Measurements from ENCODE around the gene KCNE1.
A peak's percentile ranks its signal among the peaks of the same experiment; 100 is the strongest.

The KCNE1 gene

DNA sequence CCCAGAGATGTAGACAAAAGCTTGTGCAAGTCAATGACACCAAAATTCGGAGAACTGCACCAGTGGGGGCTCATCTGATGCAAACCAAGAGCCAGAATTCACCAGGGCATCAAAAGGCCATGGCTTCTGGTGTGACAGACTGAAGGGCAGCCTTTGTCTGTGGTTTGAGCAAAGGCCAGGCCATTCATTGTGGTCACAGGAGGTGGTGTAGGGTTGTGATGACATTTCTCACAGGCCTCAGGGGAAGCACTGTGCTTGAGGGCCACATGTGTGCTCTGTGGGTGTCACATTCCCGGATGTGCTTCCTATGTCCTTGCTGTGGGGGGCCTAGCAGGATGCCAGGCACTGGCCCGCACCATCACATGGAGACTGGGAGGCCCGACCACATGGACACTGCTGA is 22.5 kb upstream of the KCNE1 start:
- DNase-seq: no peak

DNA sequence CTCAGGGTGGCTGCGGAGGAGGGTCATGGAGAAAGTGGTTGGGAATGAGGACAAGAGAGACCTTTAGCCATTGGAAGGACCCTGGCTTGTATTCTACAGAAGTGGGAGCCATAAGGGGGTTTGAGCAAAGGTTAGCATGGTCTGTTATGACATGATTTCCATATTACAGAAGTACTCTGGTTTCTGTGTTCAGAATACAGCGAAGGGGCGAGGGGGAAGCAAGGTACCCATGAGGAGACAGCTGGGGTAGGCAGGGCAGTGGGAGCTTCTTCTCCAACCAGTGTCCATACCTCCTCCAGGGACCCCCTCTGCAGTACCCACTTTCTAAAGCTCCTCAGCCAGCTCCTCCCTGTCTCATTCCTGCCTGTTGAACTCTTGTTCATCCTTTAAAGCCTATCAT is 21.9 kb upstream of the KCNE1 start:
- DNase-seq: no peak

DNA sequence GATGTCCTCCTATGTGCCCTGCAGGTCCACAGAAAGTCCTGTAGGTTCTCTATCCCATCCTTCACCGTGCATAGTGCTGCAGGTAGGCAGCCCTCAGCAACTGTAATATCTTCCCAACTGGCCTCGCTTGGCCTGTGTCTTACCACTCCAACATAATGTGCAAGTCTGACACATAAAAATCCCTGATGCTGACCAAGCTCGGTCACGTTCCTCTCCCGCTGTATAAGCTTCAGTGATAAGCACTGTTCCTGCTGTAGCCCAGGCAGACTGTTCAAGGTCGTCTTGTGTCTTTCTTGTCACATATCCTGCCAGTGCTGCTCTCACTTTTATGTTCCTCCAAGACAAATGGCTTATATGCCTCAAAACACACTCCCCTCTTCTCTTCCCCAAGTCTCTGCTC is 19.4 kb upstream of the KCNE1 start:
- DNase-seq: no peak

DNA sequence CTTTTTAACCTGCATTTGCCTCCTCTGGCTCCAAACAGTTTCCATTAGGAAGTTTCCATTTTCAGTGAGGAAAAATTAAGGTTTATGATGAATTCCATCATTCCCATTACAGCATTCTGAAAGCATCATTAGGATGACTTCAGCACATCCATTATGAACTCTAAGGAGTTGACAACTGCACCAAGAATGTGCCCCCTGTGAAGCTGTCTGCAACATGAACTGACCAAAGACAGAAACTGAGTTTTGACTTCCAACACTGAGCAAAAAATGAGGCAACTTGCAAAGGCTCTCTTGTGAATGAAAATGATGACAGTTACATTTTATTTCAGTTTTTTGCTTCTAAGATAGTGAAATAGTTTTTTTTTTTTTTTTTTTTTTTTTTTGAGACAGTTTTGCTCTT is 18.3 kb upstream of the KCNE1 start:
- peak; percentile 60 for DNase-seq

DNA sequence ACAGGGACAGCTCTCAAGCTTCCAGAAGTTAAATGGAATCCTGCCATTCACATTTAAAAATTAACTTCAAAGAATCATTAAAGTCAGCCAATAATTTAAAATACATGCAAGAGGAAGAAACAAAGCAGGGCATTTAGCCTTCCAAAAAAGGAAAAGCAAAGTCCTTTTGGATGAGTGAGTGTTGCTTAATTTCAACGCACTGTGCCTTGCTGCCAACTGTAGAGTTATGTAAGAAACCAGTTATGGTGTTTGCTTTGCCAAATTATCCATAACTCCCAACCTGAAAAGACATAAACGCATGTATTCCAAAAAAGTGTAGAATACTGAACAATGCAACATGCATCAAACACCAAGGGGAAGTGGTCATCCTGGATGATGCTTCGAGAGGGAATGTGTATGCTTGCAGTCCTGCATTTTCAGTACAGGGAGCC is 16.1 kb upstream of the KCNE1 start:
- no peak for DNase-seq

DNA sequence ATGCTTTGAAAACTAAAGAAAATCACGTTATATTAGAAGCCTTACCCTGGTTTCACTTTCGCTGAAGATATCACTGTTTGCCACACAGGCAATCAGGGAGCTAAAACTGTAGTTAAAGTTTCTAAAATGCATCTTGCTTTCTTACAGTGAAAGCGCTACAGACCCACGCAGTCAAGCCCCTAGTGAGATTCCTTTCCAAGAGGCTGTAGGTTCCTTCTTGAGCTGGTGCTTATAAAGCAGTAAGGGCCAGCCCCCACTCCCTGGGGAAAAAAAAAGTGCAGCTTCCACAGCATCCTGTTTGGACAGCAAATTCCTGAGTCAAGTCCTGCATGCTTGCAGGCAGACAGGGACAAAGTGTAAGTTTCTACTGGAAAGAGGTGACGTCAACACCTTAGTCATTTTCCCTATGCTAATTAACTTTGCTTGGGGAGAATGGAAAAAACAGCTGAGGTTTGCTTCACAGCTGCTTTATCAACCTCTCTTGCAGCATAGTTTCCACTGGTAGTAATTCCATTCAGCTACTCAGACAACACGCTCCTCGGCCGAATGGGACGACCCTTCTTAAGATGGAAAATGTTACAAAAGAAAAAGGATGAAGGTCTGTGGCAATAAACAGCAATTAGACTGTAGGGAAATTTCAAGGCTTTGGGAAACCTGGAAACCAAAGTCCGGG is 14.7 kb upstream of the KCNE1 start:
- peak; percentile 100 for DNase-seq

DNA sequence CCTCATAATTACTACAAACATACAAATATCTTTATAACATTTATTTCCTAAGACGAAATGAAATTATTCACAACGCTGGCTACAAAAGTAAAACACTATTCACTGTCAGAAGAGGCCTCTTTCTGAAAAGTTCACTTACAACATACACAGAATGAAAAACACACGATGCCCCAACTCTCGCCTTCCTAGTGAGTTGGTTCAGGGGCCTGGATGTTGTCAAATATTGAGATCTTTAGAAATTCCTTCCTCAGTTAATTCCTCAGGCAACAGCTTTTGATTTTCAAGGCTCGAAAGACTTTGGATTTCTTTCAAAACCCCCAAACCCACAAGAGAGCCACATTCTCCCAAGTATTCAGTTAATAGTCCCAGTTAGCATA is 14.2 kb upstream of the KCNE1 start:
- no peak for DNase-seq

DNA sequence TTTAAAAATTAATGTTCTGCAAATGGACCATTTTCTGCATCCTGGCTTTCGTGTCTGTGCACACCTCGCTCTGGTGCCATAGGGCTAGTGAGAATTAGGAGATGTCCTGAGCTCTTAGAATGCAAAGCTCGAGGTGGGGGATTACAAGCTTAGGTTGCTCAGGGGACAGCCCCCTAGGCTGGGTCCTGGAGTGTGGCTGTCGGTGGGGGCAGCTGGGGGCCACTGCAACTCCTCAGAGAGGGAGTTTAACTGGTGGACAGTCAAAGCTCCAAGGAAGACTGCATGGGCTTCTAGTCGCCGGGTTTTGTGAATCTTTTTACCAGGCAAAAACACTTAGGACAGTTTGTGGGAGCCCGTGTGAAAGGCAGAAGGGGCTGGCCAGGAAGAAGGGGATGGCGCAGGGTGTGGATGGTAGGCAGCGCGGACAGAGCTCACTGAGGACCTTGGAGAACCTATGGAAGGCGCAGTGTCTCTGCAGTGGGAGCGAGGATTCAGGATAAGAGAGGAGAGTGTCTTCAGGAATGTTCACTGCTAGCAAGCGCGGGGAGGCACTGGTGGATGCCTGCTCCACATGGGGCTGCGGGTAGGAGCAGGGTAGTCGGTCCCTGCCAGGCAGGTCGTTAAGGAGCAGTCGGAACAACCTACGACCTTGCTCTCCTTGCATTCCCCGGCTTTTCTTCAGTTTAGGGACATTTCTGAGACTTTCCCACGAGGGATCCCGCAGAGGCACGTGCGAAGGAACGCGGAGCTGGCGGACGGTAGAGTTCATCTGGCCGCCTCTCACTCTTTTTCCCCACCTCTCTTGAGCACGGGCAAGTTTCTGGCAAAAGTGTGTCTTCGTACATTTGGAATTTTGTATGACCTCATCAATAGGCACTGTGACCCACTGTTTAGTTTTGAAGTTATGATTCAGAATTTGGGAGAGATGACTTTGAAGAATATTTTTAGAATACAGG is 12.9 kb upstream of the KCNE1 start:
- peak; percentile 82 for DNase-seq

DNA sequence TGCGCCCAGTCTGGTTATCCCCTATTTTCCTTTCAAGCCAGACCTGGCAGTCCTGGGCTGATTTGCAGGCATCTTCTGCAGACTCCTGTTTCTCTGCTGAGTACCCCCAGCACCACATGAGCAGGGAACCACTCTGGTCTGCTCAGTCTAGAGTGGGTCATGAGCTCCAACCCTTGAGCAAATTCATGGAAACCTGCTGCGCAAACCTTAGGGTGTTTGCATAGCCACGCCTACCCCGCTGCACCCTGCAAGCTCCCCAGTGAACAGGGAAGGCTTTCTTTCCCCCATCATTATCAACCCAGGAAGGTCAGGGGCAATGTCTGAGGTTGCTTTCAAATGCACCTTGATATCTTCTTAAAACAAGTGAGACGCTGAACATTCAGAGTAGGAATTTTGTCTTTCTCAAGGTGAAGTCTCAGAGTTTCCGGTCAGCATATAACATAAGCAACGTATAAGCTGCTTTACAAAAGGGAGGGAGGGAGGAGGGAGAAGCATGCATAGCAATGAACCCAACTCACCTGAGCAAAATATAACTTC is 11.1 kb upstream of the KCNE1 start:
- DNase-seq: no peak

DNA sequence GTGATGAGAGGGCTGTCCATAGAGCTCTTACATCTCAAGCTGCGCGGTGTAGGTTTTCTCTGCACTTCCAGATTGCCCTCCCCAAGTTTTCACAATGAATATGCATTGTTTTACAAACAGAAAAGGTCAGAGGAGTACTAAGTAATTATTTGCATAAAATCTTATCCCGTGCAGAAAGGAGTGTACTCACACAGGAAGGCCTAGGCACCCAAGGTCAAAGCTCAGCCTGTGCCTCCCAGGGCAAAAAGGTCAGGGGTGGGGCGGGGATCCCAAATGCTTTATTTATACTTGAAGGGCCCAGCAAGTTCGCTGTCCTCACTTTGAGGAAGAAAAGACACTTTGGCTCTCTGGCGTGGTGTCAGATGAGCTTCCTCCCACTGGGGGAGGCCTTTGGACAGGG is 10.3 kb upstream of the KCNE1 start:
- no peak for DNase-seq

DNA sequence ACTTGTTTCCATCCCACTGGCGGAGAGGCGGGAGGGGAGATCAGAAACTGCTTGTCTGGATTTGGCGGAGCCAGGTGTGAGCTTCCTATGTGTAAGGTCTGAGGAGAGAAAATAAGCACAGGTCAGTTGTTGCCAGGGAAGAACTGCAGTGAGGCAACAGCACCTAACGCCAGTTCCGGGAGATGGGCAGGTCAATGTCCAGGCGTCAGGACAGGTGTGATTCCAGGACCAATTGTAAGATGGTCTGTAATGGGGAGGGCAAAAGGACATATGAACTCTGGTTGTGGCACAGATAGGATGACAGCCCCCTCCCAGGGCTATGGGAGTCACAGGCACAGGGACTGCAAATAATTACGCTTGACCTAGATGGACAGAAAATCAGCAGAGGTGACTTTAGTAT is 9.6 kb upstream of the KCNE1 start:
- no peak for DNase-seq

DNA sequence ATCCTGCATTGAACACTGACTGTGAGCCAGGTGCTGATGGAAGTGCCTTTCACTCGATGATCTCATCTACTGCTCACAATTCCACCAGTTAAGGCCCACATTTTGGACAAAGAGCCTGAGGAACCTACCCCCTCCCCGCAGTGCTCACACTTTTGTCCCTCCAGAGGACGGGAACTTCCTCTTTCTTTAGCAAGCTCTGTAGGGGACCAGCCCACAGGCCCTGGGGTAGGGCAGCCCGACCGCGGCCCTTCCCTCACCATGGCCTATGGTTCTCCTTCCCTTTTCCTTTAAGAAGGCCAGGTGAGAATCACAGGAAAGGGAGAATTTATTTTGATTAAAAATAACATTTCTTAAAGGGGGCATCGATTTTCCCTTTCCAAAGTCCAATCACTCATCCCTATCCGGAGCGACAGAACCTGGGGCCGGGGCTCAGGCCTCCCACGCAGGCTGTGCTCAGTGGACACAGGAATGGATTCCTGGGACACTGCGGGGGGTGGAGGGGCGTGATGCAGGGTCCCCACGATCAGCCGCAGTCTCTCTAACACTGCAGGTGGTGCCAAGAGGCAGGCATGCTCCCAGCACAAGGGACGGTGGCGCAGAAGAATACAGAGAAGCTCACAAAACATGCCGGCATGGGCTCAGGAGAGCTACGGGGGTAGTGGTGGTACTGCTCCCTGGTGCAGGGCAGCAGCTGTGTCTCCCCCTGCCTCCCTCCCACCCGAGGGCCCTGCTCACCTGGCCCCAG is 8.9 kb upstream of the KCNE1 start:
- no peak for DNase-seq

DNA sequence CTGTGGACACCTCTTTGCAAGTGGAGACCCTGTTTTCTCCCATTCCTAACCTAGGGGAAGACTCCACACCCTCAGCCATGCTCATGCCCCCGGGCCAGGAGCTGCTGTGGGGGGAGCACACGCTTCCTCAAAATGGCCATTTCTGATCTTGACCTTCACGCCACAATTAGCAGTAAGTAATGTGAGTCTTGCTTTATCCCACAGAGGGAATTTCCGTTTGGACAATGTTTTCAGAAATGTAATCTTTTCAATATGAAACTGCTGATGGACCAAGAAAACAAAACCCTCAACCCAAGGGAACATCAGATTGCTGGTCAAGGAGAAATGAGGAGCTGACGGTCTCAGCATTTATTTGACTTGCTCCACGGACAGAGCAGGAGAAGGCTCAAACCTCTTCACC is 8.3 kb upstream of the KCNE1 start:
- no peak for DNase-seq

DNA sequence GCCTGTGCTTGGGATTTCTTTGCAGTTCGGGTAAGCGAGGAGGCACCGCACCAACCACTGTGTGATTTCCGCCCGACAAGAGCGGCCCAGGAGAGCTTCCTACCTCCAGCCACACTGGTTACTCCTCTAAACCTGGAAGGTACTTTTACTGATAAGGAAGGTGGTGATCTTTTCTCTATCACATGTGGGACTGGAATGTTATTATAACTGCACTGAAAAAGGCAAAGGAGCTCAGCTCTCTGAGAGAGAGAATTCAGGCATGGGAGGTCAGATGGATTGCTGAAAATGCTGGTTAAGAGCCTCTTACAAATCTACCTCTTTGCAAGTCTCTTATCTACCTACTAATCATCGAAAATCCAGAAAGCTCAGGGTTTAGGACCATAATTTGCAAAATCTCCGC is 7.7 kb upstream of the KCNE1 start:
- DNase-seq: no peak

DNA sequence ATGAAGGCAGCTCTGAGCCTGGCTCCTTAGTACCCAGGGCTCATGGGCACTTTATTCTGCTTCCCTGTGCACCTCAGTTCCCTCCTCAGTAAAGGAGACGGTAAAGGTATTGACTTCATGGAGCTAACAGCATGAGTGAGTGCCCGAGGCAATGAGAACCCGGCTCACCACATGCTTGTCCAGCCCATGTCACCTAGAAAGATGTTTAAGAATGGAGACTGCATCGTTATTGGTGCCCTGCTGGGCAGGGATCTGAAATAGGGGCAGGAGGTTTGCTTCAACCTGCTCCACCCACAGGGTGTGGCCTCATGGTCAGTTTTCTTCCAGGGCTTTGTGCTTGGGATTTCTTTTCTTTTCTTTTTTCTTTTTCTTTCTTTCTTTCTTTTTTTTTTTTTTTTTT is 7.0 kb upstream of the KCNE1 start:
- no peak for DNase-seq

DNA sequence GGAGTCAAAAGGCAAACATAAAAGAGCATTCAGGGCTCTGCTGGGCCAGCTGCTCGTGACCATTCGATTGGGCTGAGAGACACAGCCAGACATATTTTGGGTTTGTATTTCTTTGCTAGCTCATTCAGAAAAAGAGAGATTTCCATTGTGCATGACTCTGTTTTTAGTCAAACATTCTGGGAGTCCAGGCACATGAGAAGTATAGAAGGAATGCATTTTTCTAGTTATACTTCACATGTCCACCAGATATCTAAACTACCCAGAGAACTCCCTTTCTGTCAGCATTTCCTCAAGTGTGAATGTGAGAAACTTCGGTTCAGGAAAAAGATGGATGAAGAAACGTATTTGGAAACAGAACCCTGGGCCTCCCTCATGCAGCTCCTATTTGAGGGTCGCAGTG is 6.3 kb upstream of the KCNE1 start:
- no peak for DNase-seq

DNA sequence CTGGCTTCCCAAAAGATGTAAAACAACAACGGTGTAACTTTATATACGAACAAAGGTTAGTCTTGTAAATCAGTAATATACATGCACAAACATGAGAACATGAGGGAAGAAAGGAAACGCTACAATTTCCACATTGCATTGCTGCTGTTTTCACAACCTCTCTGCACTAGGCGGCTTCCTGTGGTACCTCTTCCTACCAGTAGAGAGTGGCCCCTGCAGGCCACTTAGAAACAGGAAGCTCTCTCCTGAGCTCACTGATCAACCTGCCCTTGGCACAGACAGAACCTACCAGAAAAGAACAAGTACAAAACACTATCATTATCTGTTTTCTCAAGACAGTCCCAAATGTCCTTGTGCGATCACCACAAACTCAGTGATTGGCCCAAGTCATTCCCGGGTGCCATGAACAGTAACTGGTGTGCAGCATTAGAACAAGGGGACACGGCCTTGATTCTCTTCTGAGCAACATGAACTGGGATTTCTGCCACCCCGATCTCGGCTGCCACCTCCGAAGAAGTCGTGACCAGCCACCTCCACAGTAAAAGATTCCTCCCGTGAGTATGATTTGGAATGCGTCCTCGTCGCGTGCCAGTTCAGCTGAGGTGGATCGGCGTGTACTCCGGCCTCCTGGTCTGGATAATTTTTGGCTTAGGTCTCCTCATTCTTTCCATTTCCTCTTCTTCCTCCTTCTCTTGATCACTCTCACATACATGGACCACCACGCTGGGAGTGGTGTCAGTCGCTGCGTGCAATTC is 5.7 kb upstream of the KCNE1 start:
- peak; percentile 22 for DNase-seq

DNA sequence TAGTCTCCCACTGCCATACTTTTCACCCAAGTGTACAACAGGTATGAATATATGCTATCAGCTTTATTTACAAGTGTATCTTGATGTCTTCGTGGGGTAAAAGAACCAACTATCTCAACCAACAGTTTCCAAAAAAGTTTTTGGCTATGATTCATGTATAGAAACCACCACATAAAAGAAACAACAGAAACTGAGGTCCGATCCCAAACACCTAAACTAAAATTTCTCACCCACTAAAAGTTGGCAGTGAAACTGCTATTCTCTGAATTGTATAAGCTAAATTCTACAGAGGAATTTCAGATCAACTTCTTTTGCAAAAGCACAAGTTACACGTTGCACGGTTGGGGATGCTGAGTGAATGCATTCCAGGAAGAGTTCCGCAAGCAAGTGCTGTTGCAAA is 5.0 kb upstream of the KCNE1 start:
- DNase-seq: no peak

DNA sequence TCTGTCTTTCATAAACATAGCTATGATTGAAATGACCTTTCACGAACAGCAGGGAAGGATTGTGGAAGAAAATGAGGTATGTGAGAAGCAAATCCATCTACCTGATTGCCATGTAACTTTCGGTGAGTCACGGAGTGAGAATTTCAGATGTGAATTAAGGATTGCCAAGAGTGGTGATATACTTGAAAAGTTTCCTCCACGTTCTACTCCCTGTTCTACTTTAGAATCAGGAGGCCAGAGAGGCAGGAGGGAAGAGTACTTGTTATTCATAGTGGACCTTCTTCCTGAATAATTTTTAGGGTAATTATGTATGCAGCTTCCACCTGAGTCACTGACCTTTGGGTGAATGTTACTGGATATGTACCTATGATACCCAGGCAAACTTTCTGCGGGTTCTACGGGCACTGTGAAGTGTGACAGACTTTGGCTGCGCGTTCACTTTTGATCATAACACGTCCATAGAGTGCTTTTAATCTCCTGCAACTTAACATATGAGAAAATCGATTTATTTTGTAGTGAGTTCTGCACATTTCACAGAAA is 2.6 kb upstream of the KCNE1 start:
- DNase-seq: no peak

DNA sequence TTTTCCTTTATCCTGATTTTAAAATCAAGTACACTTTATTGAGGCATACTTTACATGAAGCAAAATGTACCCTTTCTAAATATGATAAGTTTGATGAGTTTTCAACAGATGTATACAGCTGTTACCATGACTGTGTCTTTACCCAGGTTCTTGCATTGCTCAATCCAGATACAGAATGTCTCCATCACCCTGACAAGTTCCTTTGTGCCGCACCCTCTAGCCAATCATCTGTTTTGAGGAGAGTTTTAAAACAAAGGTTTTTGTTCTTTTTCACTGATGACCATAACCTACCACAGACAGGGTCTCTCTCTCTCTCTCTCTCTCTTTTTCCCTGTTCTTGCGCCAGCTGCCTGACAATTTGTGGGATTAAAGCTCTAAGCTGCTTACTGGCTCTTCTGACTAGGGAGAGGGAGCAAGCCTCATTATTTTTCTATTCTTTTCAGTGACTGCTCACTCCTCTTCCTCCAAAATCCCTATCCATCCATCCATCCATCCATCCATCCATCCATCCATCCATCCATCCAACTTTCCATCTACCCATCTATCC is 1.2 kb upstream of the KCNE1 start:
- DNase-seq: peak; percentile 75

DNA sequence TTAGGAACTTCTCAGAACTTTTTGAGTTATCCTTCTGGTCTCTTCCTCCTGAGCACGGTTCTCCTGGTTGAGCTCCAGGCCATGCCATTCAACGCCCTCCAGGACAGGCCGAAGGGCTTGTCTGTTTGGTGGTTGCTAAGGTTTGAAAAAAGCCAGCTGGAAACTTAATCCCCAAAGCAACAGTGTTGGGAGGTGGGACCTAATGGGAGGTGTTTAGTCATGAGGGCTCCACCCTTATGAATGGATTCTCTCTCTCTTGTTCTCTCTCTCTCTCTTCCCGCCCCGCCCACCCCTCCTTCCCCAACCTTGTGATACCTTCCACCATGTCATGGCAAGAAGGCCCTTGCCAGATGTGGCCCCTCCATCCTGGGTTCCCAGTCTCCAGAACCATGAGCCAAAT is 829 bp downstream of the KCNE1 start:
- peak; percentile 34 for DNase-seq

Data from HCEC 1CT (cell line).